GM19438 (cell line): ENCODE data around the gene RCAN3.
"Not testable (repeated sequence)": the region's sequence is repeated elsewhere in the genome, so short reads cannot be mapped to it uniquely, and the experiment has no call there.

ENCODE experiments used
- ATAC-seq: cut with Tn5 transposase; IDR thresholded peaks from one replicate; pipeline ENCODE4 v1.9.1; 2021; ENCODE audit warnings: low read depth; ENCODE audit not compliant: unreplicated experiment

The RCAN3 gene

DNA sequence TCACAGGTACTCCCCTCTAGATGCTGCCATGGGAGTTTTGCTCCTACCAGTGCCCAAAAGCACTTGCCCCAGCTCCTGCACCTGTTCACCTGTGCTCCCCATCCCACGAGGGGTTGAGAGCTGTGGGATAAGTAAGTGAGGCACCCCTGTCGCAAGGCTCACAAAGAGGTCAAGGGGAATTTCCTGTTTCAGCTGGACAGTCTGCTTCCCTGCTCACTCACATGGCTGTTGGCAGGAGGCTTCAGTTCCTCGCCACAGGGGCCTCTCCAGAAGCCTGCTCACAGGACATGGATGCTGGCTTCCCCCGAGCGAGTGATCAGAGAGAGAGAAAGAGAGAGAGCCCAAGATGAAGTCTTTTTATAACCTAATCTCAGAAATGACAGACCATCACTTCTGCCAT is 44.6 kb downstream of the RCAN3 start:
- no peak for ATAC-seq

DNA sequence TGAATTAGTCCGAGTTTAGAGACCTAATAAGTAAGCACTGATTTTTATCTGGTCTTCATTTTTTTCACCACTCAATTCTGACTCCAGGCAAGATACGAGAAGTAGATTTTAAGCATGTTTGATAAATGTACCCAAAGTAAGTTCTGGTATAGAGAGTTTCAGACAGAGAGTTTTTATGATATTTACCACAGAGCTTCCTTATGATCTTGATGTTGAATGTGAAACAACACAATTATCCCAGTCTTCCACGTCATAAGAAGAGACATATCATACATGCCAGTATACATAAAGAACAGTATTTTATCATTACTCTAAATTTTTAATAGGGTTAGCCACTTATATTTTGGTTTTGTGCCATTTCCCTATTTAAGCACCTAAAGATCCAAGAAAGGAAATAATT is 45.4 kb downstream of the RCAN3 start:
- no peak for ATAC-seq

DNA sequence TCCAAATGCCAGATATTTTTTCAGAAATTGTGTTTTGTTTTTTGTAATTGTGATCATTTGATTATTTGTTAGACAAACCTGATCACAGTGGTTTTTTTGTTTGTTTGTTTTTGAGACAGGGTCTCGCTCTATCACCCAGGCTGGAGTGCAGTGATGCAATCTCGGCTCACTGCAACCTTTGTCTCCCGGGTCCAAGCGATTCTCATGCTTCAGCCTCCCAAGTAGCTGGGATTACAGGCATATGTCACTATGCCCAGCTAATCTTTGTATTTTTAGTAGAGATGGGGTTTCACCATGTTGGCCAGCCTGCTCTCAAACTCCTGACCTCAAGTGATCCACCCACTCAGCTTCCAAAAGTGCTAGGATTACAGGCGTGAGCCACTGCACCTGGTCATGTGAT is 46.6 kb downstream of the RCAN3 start:
- not testable (repeated sequence) for ATAC-seq

DNA sequence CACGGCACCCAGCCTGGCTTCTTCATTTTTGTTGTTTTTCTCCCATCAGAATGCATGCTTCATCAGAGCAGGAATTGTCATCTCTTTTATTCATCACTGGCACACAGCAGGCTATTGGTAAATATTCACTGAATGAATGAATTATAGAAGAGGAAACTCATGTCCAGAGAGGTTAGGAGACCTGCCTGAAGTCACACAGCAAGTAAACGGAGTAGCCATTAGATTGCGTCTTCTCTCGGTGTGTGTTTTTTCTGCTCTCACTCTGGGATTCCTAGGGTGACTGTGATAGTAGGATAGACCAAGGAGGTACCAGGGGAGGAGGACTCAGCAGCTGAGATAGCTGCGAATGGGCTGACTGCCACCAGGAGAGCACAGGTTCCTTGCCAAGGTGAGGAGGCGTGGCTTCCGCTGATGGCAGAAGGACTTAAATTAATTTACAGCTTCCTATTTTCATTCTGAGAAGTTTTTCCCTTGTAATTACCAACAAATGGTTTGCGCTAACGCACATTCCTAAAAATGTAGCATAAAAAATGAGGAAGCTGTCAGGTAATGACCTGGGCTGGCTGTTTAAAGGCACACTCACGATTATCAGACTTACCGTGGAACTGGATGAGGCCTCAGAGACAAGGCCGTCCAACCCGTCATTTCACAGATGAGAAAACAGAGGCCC is 48.8 kb downstream of the RCAN3 start:
- no peak for ATAC-seq

DNA sequence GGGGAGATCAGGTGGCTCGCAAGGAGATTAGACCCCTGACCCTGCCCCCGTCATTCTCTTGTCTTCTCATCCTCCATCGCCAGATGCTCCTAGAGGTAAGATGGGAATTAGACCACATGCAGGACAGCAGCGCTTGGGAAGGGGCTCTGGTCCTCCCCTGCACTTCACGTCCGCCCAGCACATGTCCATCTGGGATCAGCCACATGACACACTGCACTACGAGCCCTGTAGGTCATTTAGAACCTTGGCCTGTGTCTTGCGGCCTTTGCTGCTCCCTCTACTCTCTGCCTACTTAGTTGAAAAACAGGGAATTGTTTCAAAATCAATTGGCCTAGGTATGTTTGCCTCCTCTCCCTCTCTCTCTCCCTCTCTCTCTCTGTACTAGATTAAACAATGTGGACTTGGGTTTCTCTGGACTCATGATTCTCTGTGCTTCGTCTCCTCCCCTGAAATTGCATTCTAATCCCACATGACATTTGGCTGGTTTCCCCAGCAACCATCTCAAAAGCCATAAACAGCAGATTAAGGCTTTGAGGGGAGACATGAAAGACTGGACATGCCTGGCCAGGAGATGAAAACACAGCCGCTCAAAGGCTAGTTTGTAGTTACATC is 49.4 kb downstream of the RCAN3 start:
- ATAC-seq, result no peak

DNA sequence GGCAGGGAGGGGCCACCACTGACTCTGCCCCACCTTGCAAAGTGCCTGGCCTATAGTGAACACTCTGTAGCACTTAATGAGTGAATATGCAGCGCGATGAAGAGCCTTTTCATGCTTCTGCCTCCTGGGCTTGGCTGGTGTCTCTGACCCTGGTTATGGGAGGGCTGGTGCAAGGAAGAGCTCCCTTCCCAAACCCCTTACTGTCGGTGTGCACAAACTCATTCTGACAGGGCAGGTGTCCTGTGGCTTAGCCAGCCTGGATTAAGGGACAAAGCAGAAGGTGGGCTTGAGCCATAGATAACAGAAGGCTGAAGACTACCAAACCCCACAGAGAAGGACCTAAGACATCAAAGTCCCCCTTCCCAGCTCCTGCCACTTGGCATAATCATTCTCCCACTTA is 51.3 kb downstream of the RCAN3 start:
- no peak for ATAC-seq

DNA sequence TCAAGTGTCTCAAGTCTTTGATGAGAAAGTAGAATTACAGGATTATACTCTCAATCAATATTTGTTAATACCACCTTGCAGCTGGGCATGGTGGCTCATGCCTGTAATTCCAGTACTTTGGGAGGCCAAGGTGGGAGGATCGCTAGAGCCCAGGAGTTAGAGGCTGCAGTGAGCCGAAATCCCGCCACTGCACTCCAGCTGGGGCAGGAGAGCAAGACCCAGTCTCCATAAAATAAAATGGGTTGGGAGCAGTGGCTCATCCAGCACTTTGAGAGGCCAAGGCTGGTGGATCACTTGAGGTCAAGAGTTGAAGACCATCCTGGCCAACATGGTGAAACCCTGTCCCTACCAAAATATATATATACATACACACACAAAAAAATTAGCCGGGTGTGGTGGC is 52.1 kb downstream of the RCAN3 start:
- ATAC-seq, result no peak

DNA sequence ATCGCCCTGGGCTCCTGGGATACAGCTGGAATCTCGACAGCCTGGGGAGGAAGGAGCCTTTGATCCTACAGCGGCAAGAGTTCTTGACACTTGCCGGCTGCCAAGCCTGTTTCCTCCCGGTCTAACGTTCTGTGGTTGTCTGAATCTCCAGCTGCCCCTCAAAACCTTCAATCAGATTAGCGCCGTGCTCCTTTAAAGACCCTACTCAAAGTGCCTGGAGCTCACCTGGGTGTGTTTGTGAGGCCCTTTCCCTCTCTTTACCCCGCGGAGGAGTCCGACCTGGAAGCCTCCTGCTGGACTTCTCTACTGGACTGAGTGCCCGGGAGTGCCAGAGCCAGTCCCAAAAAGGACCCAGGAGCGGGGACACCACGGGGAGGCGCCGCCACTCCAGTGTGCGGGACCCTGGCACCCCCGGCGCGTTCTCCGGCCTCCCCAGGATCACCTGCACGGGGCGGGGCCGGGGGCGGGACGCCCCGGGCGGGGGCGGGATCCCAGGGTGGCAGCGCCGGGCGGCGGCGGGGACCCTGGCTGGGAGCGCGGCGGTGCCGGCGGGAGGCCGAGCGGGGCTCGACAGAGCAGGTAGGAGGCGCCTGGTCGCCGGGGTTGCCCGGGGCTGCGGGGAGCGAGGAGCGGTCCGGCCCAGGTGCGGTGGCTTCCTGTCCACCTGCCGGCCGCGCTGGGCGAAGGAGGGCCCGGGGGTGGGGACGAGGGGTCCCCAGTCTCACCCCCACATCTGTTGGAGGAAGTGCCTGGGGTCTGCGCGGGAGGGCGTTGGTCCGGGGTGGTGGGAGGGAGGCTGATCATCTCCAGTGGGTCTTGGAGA is 53.2 kb downstream of the RCAN3 start, which contains the start of gene NCMAP:
NCMAP (plus strand) TSS at position 497 of the 823 bp plus-strand sequence. CDS start 39,344 bp downstream, outside the sequence.
- no peak for ATAC-seq

DNA sequence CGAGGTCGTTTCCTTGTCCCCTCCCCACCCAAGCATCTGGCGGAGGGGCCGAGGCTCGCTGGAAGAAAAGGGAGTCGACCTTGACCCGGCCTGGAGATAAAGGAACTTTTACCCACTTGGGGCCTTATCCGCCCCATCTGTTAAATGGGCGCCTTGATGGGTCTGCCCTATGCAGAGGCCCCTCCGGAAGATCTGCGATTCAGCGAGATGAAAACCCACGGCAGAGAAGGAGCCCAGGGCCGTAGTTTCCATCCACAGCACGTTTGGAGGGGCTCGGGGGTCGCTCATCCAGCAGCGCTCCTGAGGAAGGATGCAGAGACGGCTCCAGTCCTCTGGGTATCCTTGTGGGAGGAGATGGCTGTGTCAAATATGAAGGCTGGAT is 53.8 kb downstream of the RCAN3 start:
- ATAC-seq, result no peak

DNA sequence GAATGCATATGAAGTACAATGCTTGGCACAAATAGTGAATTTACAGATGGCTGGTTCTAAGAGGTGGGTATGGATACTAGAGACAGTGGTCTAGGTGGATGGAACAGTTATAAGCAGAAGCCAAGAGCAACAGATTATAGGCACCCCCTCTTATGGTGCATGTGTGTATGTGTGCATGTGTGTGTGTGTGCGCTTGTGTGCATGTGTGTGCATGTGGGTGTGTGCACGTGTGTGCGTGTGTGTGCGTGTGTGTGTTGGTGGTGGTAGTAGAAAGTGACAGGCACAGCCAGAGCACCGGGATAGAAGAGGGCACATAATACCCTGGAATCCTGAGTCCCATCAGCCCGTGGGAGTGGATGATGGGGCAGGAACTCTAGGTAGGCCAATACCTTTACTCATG is 54.6 kb downstream of the RCAN3 start:
- ATAC-seq, result no peak

DNA sequence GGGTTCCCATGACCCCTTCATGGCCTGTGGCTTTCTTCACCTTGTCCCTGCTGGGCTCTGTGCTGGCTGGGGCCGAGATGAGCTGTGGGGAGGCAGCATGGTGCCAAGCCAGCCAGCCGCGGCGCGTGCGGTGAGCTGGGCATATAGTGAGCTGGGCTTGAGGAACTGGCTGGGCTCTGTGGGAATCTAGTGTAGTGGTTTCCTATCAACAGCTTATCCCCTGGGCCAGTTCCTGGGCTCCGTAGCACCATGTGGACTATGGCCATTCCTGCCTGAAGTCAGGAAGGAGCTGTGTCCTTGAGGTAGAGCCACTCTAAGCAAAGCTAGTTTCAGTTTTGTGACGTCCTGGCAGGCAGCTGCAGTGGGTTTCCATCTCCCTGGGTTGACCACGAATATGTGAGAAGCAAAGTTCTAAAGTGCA is 55.1 kb downstream of the RCAN3 start:
- no peak for ATAC-seq

DNA sequence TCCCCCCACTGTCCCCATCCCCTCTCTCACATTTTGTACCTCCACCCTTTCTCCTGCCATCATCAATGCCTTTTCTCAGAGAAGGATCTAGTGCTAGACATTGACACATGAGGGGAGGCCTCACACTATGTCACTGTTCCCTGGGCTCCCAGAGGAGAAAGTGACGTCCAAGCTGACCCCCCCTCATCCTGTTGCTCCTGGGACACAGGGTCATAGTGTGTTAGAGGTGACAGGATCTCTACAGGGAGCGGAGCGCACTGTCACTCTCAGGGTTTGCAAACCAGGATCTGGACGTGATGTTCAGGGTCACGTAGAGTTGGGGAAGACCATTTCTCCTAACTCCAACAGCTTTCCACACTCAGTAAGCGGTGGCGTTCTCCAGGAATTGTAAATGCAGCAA is 55.8 kb downstream of the RCAN3 start:
- no peak for ATAC-seq

DNA sequence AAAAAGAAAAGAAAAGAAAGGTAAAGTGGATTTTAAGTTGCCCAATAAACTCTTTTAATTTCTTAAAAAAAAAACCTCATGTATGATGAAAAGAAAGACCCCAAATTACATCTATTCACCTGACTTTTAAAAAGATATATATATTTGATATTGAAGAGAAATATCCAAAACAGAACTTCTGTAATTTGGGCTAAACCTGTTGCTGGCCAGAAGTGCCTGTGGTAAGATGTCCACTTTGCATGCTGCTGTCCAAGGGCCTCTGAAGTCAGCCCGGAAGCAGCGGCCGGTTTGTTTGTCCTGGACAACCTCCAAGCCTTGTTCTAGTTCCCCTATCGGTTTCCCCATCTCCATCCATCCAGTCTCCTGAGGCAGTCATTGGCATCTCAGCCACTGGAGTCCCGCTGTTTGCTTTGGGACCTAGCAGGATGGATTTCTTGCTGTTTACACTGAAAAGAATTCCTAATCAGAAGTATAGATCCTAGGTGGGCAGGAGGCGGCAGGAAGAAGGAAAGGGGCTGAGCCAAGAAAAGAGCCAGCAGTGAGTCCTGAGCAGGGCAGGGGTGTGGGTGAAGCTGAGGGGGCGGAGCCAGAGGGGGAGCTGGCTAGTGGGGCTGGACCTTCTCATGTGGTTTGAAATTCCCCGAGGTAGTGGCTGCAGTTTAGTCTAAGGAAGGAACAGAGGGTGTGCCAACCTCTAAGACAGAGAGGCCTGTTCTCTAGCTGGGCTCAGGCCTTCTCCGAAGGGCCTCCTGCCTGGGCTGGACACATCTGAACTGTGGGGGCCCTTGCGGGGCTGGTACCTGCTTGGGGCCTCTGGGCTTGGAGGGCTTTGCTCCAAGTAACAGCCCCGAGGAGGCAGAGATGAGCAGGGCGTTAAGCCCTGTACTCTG is 56.5 kb downstream of the RCAN3 start:
- no peak for ATAC-seq

DNA sequence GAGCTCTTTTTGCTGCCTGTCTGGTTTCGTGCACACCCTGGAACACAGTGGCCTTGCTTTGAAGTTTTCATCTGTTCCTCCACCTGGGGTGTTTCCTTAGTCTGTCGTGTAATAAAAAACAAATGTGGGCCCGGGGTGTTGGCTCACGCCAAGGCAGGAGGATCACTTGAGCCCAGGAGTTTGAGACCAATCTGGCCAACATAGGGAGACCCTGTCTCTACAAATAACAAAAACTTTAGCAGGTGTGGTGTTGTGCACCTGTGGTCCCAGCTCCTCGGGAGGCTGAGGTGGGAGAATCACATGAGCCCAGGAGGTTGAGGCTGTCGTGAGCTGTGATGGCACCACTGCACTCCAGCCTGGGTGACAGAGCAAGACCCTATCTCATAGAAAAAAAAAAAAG is 57.7 kb downstream of the RCAN3 start:
- no peak for ATAC-seq

DNA sequence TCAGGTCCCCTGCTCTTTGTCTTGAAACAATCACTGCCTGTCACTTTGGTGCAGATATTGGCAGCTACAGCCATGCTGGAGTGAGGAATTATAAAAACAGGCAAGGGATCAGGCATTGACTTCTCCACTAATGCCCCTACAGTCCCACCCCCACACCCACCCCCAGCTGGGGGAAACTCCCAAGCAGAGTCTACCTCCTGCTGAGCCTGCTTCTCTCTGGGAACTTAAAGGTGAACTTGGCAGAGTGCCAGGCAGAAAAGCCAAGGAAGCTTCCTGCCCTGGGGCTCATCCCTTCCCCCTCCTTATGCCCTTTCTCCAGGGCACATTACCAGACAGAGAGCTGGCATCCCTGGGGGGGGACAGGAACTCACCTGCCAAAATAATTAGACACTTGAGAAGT is 60.0 kb downstream of the RCAN3 start:
- ATAC-seq, result no peak

DNA sequence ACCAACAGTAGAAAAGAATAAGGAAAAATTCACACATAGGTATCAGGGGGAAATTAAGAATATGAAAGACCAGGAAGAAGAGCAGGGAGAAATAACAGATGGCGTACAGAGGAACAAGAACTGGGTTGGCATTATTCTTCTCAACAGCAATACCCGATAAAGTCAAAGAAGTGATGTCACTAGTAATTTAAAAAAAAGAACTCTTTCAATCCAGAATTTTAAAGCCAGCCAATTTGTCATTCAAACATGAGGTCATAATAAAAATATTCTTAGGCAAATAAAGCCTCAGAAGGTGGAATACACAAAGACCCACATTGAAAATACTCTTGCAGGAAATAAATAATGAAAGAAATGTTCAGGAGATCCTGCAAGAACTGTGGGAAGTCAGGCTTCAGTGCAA is 62.1 kb downstream of the RCAN3 start:
- ATAC-seq, result no peak

DNA sequence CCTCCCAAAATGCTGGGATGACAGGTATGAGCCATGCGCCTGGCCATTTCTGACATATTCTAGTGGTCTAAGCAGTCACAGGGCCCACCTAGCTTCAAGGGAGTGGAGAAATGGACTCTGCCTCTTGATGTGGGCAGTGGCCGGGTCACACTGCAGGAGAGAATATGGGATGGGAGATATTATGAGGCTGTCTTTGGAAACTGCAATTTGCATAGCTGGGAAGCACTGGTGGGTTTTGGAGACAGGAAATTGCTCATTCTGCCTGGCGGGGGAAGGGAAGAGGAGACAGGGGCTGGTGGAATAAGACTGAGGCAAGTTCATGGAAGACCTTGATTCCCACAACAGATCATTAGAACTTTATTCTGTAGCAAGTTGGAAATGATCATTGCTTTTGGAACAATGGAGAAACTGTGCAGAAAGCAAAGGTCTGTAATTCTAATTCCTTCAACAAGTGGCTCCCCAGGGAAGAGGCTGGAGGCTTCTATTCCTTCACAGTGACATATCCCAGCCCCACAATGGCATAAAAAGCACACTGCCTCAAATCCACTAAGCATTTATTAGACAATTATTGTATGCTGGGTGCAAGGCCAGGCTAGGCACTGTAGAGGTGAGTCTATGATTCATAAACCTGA is 63.7 kb downstream of the RCAN3 start:
- ATAC-seq, result no peak

DNA sequence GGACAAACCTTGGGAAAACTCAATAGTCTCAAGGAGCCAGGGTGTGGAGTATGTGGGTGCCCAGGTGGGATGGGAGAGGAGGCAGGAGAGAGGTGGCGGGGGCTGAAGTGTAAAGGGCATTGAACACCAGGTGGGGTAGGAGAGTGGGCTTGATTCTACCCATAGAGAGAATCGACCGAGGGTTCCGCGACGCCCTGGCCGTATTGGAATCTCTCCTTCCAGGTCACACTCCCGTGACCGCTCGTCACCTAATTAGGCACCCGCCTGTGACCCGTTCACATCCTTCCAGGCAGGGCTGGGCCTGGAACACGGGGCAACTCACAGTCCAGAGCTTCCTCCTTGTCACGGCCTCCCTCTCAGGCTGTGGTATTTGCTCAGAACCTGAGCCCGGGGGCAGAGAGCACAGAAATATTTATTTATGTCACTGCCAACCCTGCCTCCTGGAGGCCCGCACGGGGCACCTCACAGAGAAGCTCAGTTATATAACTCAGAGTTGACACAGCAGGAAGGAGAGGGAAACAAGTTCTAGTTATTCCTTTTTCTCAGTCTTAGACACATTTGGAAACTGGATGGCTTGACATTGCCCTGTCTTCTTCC is 65.3 kb downstream of the RCAN3 start:
- ATAC-seq, result no peak

DNA sequence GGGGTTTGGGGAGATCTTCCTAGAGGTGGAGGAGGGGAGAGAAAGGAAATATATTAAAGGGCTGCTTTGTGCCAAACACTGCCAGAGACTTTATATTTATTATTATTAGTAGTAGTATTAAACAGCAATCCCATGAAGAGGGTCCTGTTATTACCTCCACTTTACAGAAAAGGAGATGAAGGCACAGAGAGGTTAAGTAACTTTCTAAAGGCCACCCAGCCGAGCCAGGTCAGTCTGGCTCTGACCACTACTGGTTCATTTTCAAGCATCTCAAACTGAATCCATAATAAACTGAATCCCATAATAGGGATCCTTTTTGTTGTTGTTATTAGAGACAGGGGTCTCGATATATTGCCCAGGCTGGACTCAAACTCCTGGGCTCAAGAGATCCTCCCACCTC is 65.8 kb downstream of the RCAN3 start:
- no peak for ATAC-seq
